ENCODE measurements around the gene RUBCNL. TPM values are rescaled to one million over a fixed set of nuclear protein-coding genes. Genes with fewer than 3 reads are reported as not detected.

RUBCNL gene
- total RNA-seq, 1 experiment from 2014 or later, result 1.4 TPM

GRCh38 chr13:46347277-46347676 is 39.8 kb downstream of the RUBCNL start:
- WGBS (ENCODE audit: extremely low coverage, insufficient read length, low lambda C conversion rate), result no CpG with 5 or more reads among the region's 4 CpGs
- H3K23me2 ChIP-seq (ENCODE audit: insufficient read length, low read depth, low read length, poor library complexity, severe bottlenecking), result no peaks in the 10 kb centered on the region
- no peak overlapping the region for H2AFZ ChIP-seq (ENCODE audit: low read length)
- H2BK20ac ChIP-seq (ENCODE audit: low read depth, low read length, poor library complexity, severe bottlenecking), result no peak overlapping the region
- no peak overlapping the region for H4K91ac ChIP-seq (ENCODE audit: insufficient read length, low read depth, low read length)
- Mint-ChIP-seq H3K9me3 (no peaks in the 10 kb centered on the region), H3K4me3 (no peak overlapping the region), H3K36me3 (ENCODE audit: insufficient read depth in 1 of 3, low read depth in 3 of 3) (no peaks in the 10 kb centered on the region), H3K27me3 (ENCODE audit: low read depth) (no peaks in the 10 kb centered on the region), H3K4me1 (0 out of 4 replicates have a peak, but pooled peaks cover 0 to 2% of the 10 kb centered on the region in 2 experiments), H3K27ac (no peak overlapping the region)
- H3K4ac ChIP-seq (ENCODE audit: low read depth, low read length), result no peak overlapping the region
- H3K56ac ChIP-seq (ENCODE audit: insufficient read length, low read depth, low read length), result no peak overlapping the region
- DNase-seq, result no peak
- no peak overlapping the region for H3K14ac ChIP-seq (ENCODE audit: insufficient read depth, low read length)
- H3K79me1 ChIP-seq (ENCODE audit: insufficient read depth, low read depth, low read length, poor library complexity, severe bottlenecking), result no peaks in the 10 kb centered on the region
- no peak overlapping the region for H2BK15ac ChIP-seq (ENCODE audit: low read depth, low read length)
- no peak overlapping the region for H2BK12ac ChIP-seq (ENCODE audit: insufficient read length, low read depth, low read length)
- TF ChIP-seq CTCF (conservative IDR thresholded peaks at IDR 0.05), result no peak
- no peak overlapping the region for H4K5ac ChIP-seq (ENCODE audit: insufficient read length, low read depth, low read length)
- H2BK5ac ChIP-seq (ENCODE audit: insufficient read length, low read length), result no peak overlapping the region
- H3T11ph ChIP-seq (ENCODE audit: low read length), result no peak overlapping the region
- no peaks in the 10 kb centered on the region for H4K20me1 ChIP-seq (ENCODE audit: control insufficient read depth, insufficient read depth, insufficient read length)
- H3K9me3 ChIP-seq (ENCODE audit: control insufficient read depth, low read depth, low read length), result no peaks in the 10 kb centered on the region
- no peak overlapping the region for H3K4me2 ChIP-seq (ENCODE audit: insufficient read depth, insufficient read length, low read length)
- no peak overlapping the region for H3K27ac ChIP-seq (ENCODE audit: insufficient read length, low read depth, low read length)
- no peak overlapping the region for H3K18ac ChIP-seq (ENCODE audit: insufficient read length, low read depth, low read length)
- H3K27me3 ChIP-seq (ENCODE audit: insufficient read depth, low read length), result no peaks in the 10 kb centered on the region
- H2AK5ac ChIP-seq (ENCODE audit: insufficient read length, low read length), result no peak overlapping the region
- no peak overlapping the region for H3K23ac ChIP-seq (ENCODE audit: insufficient read length, low read depth, low read length)
- H3K79me2 ChIP-seq (ENCODE audit: insufficient read depth, low read length), result no peaks in the 10 kb centered on the region
- no peak overlapping the region for H4K8ac ChIP-seq (replicated peaks; ENCODE audit: insufficient read length, low read depth, low read length)
- H2BK120ac ChIP-seq (ENCODE audit: low read depth, low read length, poor library complexity, severe bottlenecking), result no peak overlapping the region
- H3K4me1 ChIP-seq (ENCODE audit: insufficient read depth, low read length), result no peaks in the 10 kb centered on the region
- no peak overlapping the region for H3K9ac ChIP-seq (ENCODE audit: extremely low read depth, insufficient read length, low read length)
